T-helper 1 cell (primary cell): ENCODE measurements around the gene CTDSP2.
A peak's percentile ranks its signal among the peaks of the same experiment; 100 is the strongest.

Experiments
- DNase-seq, 5 donors: peaks; one replicate each; pipeline ENCODE4 v3.0.0-alpha.2; 2012 to 2020

Gene CTDSP2

DNA sequence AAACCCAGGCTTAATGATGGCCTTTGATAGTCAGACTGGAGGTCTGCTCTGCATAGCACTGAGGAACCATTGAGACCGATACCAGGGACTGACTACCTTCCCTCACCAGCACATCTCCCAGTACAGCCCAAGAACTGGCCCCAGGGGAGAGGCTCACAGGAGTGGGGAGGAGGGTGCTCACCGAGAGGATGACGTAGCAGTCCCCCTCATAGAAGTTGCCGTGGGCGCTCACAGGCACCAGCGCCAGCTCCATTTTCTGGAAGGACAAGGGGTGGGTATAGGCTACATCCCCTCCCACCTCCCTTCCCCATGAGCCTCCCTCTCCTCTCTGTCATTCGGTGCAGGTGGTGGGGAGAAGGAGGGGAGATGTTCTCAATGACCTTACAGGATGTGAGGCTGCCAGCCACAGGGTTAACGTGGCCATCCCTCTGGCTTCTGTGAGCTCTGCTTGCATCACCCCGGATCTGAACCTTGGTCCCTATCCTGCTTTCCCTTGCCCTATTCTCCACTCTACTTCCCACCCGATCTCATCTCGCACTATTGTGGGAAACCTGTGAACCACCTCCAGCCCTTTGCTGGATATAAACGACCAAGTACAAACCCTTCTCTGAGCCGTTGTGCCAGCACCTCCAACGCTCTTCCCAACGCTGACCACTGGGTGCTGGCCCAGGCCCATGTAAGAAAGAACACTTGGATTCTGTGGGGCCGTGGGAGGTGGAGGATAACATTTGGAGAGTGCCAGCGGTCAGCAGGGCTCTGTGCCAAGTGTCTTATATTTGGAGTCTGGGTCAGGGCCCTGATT is 32.4 kb downstream of the CTDSP2 start:
- no peak for DNase-seq

DNA sequence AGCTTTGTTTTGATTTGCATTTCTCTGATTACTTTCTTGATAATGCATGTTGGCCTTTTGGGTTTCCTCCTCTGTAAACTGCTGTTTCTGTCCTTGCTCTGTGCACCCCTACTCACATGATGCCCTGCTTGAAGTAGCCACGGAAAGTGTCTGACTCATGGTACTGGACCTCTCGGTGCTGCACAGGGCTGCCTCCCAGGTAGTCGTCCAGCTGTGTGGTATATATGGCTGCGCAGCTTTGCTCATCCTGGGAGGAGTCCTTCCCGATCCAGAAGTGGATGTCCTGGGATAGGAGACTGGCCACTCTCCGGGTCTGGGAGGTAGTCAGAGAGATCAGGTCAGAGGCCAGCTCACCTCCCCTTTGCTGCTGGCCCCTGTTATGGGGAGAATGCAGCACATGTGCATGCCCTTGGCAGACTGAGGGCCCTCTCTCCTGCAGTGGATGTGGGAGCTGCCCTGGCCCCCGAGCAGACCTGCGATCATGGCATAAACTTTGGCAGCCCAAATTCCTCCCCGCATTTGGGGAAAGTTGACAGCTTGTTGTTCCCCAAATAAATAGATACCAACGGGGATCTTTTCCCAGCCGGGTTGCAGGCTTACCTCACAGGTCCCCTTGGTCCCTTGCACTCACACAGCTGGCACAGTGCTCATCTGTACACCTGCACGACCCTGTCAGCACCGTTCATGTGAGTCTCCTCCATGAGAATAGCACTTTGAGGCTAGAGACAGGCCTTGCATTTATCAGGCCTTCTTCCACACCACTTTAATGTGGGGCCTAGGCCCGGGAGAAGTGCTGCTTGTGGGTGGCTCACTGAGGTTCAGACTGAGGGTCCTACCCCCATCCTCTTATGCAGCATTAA is 33.2 kb downstream of the CTDSP2 start:
- no peak for DNase-seq

DNA sequence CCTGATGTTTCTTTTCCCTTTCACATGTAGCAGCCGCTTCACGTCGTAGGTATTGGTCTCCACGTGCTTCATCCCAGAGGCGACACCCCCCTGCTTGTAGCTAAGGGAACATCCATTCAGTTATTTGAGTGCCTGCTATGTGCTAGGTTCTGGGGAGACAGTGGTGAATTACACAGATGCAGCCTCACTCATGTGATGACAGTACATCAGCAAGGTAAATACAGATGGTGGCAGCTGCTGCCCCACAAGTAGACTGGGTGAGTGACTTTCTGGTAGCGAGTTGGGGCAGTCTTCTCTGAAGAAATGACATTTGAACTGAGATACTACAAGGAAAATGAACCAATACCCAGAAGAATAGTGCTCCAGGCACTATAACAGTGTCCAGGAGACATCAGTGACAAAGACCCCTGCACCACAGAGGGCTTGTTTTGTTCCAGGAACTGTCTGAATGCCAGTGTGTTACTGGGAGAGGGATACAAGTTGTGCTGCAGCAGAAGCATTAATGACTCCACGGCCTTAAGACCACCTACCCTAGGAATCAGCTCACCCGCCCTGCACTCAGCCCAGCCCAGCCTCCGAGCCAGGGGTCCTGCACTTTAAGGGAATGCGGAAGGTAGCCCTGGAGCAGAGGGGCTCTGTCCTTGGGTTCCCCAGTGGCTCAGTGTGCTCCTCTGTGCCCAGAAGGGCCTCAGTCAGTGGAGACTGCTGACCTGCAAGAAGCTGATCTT is 35.3 kb downstream of the CTDSP2 start:
- no peak for DNase-seq

DNA sequence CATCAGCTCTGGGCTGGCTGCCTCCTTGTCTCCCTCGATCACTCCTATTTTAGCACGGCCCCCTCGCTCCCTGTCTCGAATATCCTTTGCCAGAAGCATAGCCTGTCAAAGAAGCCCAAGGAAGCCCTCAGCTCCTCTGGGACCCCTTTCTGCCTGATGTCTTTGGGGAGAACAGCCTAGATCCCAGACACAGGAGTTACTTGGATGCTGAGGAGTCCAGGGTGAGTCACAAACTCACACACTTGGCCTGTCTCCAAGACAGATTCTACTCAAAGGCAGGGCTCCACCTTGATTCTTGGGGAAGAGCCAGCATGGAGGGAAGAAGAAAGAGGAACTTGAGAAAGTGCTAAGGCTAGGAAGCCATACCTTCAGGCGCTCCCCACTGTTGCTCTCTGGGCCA is 36.1 kb downstream of the CTDSP2 start:
- DNase-seq, result no peak

DNA sequence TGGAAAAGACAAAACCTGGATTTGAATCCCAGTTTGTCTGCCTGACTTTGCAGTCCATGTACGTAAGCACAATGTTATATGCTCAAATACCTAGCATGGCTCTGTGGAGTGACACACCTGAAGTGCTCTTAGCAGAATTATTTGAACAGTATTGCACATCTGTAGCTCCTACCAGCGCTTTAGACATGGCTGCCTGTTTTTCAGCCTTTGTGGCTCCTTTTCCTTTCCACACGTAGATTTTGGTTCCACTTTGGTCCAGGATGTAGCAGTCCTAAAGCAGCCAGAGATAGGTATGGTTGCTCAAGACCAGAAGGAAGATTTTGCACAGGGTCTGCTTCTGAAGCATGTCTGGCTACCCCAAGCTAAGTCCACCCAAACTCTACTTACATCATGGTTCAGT is 37.1 kb downstream of the CTDSP2 start:
- DNase-seq, result no peak

DNA sequence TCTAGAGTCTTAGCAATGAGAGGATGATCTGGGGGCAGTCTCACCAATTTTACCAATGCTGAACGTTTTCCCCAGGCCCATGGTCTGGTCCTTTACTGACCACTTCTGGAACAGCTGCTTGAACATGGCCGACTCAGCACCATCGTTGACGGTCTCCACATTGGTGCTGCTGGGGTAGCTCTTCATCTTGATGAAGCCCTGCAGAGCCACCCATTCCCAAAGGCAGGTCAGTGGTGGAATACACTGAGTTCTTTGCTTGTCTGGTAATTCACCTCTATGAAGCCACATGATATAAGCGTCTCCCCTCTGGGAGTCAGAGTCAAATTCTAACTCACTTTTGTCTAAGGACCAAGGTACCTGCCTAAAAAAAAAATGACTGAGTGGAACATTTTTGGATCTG is 38.2 kb downstream of the CTDSP2 start:
- DNase-seq, result no peak

DNA sequence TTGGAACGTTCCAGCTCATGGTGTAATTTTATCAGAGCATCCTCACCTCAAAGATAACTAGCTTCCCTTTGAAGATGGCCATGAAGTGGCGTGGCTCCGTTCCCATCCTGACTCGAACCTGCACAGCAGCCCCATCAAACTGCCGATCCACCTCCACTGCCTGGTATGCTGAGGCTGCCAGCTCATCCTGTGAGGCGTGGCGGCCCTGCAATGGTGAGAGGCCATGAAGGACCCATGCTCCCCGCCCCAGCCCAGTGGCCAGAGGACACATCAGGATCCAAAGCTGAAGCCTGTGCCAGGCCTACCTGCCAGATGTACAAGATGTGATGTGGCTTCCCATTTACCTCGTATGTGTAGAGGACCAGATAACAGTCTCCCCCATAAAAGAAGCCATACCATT is 39.2 kb downstream of the CTDSP2 start:
- DNase-seq, result no peak

DNA sequence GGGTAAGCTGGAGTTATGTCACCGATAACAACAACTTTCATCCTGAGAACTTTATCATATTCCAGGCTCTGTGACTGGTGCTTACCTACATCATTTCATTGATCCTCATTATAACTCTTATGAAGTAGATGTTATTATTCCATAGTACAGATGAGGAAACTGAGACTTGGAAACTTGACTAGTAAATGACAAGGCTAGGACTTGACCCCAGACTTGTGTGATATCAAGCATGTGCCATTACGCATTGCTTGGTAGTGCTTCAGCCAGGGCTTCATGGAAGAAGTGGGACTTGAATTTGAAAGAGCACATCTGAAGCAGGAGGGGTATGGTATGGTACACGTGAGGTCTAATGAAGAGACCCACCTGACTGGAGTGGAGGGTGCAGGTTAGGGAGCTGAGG is 39.9 kb downstream of the CTDSP2 start:
- DNase-seq, result no peak

DNA sequence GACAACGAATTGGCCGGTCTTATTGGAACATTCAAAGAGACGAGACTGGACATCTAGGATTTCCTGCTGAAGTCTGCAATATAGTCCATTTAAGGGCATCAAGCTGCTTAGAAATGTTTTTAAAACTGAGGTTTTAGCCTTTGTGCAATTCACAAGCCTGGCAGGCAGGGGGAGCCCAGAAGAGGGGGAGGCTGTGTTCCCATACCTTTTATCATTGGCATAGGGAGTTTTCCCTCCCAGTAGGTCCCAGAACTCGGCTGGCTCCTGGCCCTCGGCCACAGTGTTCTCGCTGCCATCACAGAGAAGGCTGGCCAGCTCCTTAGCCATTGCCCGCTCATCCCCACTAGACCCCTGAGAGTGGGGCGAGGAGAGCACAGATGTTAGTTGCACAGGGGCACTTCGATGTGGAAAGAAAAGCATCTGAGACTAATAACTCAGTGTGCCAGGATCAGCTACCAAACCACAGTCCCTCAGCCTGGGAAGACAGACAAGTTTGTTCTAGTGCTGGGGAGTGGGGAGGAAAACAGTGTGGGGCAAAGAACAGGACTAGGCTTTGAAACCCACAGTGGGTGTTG is 43.1 kb downstream of the CTDSP2 start:
- DNase-seq, result peak in 2 of 5 donors; percentile 12 to 24

DNA sequence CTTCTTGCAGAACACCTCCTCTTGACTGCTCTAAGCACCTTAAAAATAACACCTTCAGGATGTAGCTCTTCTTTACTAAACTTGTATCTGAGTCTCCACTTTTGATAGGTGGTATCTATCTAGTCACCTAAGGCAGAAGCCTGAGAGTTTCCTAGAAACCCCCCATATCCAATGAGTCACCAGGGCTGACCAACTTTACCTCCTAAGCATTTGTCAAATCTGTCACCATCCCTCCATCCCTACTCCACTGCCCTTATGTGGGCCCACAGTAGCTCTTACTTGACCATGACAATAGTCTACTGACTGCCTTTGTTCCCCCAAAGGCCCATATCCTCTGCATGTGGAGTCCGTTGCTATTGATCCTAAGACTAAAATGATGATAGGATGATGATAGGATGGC is 43.9 kb downstream of the CTDSP2 start:
- no peak for DNase-seq

DNA sequence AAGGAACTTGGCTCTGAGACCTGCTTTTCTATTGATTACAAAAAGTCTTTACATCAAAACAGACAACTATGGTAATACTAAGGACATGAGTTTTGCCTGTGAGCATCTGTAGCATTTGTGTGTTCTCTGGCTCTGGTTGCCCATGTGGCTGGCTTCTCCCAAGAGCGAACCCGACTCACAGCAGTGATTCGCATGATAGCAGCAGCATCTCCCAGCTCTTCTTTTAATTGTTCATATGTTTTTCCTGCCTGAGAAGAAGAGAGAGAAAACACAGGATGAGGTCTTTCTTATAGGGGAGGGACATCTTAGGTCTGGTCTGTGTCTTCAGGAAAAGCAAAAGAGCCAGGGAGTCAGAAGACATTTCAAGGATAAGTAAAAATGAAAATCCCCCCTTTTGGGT is 45.6 kb downstream of the CTDSP2 start:
- no peak for DNase-seq

DNA sequence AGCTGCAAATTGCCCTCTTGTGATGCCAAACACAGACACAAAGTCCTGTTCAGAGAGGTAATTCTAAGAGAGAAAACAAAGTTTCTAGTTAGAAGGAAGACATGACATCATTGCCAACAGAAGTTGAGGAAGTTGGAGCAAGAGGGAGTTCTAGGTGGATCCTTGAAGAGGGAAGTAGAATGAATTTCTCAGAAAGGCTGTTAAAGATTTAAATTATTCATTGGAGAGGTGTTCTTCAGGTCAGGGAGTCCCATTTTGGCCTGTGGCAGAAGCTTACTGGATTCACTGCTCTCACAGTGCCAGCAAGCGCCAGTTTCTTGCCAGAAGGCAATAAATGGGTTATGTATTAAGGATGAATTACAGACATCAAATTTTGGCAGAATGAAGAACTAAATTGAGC is 48.6 kb downstream of the CTDSP2 start:
- DNase-seq, result no peak

DNA sequence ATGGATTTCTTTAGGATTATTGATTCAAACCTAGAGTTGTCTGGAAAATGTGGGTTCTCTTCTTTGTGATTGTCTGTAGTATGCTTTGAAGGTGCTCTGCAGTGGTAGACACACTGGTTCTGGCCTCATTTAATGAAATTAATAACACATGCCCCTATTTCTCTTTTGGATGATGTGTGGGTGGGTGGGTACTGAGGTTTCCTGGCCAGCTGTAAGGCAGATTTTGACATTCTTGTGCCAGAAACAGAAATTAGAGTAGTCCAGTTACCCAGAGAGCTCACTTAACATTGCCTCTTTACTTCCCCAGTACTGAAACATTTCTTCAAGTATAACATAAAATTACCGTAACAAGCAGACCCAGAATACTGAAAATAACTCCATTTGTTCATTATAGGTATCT is 49.5 kb downstream of the CTDSP2 start:
- no peak for DNase-seq

DNA sequence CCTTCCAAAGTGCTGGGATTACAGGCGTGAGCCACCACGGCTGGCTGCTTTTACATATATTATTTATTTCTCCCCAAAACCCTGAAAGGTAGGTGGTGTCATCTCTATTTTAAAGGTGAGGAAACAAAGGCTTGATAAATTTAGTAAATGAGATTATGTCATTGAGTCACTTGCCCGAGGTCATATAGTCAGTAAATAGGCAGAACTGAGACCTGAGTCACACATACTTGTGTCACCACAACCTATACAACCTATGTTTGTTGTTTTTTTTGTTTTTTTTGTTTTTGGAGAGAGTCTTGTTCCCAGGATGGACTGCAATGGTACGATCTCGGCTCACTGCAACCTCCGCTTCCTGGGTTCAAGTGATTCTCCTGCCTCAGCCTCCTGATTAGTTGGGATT is 51.2 kb downstream of the CTDSP2 start:
- DNase-seq, result no peak

DNA sequence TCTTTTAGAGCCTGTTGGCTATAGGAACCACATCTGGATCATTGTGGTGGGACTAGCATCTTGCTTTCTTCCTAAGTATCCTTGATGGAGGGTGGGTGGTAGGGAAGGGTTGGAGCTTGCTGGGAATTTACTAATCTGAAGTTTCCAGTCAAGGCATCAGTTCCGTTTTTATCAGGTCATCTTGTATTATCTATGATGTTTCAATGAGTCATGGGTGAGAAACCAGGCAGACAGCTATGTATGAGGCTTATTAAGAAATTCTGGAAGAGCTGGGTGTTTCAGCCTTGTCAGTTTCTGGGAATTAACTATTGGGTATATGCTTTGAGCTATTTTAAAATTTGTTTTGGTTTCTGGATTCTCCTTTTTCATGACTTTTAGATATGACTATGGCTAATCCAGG is 52.6 kb downstream of the CTDSP2 start:
- no peak for DNase-seq

DNA sequence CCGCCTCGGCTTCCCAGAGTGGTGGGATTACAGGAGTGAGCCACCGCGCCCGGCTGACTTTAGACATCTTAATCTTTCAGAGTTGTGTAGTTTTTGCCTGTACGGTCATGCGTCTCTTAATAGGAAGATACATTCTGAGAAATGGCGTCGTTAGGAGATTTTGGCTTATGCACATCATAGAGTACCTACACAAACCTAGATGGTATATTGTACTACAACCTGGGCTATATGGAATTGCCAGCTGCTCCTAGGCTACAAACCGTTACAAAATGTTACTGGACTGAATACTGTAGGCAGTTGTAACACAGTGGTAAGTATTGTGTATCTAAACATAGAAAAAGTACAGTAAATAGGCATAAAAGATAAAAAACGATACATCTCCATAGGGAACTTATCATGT is 62.7 kb downstream of the CTDSP2 start:
- no peak for DNase-seq

DNA sequence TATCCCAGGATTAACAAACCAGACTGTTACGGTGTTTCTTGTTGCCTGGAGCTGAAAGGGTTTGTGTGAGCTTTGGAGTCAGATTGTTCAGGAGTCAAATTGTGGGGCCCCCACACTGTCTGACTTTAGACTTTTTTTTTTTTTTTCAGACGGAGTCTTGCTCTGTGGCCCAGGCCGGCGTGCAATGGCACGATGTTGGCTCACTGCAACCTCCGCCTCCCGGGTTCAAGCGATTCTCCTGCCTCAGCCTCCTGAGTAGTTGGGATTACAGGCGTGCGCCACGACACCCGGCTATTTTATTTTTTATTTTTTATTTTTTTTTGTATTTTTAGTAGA is 63.1 kb downstream of the CTDSP2 start:
- DNase-seq, result no peak

DNA sequence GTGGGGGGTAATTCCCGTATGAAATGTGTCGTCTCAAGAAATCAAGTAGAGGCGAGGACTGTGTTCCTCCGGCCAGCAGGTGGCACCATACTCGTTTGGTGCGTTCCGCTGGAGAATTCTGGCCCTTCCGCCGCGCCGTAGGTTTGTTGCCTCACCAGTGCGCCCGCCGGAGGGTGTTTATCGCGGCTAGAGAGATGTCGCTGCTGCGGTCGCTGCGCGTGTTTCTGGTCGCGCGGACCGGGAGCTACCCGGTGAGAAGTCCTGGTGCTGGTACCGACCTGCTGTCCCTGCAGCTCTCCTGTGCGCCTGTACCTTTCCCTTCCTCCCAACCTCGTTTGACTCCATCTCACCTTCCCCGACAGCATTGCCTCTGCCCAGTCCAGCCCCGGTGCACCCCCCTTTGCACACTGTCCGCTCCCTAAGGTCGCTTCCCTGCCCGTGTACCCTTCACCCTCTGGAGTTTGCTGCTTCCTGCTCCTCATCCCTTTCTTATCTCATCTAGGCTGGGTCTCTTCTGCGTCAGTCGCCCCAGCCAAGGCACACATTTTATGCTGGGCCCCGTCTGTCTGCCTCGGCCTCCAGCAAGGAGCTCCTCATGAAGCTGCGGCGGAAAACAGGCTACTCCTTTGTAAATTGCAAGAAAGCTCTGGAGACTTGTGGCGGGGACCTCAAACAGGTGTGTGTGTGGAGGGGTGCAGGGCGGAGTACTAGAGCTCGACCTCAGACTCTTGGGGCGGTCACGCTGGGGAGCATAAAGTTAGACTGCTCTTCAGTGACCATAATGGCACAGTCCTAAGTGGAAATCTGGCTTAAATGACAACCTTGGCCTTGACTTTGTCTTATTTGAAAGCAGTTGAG is 63.7 kb downstream of the CTDSP2 start, which contains the start of gene TSFM:
TSFM (plus strand) TSS at position 180 of the 858 bp plus-strand sequence; CDS start at position 195, 15 bp downstream.
- peak; percentile 88 to 98 (median 92) for DNase-seq

DNA sequence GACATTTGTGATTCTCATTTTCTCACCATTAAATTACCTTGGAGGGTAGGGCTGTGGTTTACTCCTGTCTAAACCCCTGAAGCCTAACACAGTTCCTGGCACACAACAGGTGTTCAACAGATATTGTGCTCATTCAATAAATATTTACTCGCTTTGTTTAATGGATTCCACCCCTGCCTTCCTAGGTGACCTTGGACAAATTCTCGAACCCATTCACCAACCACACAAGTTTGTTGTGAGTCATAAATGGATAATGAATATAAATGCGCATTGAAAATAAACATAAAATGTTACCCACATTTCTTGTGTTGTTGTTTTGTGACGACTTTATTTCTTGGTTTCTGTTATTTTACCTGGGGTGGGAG is 64.3 kb downstream of the CTDSP2 start:
- DNase-seq, result no peak

DNA sequence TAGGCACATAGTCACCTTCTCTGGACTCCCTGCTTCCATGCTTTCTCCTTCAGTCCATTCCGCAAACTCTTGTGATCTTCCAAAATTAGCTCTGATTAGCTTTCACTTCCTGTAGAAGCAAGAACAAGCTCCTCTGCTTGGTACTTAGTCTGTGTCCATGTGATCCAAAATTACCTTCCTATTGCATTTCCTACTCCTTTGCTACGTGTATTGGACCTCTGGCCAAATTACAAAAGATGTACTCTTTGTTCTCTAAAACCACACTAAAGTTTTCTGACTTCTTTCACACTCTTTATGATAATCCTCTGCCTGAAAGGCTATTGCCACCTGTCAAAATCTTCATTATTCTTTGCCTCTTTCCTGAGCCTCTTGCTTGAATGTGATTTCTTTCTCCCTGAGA is 64.7 kb downstream of the CTDSP2 start:
- DNase-seq, result no peak

DNA sequence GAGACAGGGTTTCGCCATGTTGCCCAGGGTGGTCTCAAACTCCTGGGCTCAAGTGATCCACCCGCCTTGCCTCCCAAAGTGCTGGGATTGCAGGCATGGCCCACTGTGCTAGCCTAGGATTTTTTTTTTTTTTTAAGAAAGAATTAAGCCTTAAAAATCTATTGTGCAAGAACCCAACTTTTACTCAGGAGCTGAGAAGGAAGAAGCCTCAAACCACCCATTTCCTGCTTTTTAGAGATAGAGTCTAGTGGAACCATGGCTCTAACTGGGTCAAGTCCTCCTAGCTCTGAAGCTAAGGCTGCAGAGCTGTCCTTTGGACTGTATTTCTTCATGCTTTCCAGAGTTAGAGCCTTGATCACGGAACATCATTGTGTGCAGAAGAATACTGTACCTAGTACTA is 65.3 kb downstream of the CTDSP2 start:
- DNase-seq, result no peak

DNA sequence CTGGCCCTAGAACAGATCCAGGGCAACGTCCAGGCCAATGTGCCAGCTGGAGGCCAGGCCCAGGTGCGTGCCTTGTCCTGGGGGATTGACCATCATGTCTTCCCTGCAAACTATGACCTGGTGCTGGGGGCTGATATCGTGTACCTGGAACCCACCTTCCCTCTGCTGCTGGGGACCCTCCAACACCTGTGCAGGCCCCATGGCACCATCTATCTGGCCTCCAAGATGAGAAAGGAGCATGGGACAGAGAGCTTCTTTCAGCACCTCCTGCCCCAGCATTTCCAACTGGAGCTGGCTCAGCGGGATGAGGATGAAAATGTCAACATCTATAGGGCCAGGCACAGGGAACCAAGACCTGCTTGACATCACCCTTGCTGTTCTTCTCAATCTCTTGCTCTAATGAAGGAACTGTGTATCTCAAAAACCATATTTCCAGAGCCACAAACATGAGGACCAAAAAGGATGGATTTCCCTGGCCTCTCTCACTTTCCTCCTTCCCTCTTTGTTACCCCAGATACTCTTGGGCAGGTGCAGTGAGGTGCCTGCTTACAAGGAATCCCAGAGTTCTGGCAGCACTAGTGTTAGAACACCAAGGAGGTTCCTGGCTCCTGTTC is 66.1 kb downstream of the CTDSP2 start:
- DNase-seq, result no peak
